GM21390 (cell line): ENCODE measurements around the gene NUCB2.

Source experiments
- ATAC-seq: cut with Tn5 transposase; IDR thresholded peaks from one replicate; pipeline ENCODE4 v1.9.1; 2021; ENCODE audit not compliant: unreplicated experiment

NUCB2 gene

DNA sequence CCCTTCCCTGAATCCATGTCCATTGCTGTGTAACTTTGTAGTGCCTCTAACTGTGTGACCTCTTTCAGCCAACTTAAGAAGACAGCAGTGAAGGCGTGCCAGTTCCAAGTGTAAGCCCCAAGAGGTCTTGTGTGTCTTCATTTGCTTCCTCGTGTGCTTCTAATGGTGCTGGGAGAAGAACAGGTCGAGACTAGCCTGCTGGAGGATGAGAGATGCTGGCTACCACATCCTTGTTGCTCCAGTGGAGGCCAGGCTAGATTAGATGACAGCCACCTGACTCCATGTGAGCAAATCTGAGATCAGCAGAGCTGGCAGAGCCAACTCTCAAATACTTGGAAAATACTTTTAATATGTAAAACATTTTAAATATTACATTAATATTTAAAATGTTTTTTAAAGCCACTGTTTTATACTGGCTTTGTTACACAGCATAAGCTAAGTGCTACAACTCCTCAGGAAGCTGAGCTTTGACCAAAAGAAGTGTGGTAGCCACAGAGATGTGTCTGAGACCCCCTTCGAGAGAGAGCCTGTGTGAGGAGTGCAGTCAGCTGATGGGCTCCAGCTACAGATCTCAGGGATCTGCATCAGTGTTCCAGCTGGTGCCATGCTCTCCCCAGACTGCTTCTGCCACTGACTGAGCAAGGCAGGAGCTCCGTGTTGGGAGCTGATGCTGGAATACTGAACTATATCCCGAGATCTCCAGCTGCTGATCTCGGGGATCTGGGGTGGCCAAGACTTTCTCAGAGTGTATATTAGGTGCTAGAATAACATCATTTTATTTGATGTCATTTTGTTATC, 103.0 kb downstream of the NUCB2 start:
- ATAC-seq, result no peak

DNA sequence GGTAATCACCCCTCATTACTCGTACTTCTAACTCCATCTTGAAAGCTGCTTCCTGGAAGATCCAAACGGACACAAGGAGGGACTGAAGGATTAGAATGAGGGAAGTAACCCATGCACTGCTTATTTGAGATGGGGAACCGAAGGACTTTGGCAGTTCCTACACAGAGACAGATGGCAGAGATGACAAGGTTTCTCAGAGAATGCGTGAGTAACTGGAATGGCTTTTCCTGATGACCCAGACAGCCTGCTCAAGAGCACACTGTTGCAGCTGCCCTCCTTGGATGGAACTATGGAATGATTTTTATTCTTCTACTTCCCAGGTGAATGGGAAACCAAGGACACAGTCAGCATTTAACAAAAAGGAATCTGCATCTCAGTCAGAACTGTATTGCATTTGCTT, 104.6 kb downstream of the NUCB2 start:
- ATAC-seq, result no peak
